Spleen (tissue), 7 donors: ENCODE measurements around the gene CREBZF.

ENCODE experiments used
- POLR2A ChIP-seq, 3 donors: fragments of 450-650 bp; IDR thresholded peaks; one replicate each; pipeline ENCODE4 v1.5.1; 2017; ENCODE audit warnings: antibody characterized with exemption in 3 of 3, mild to moderate bottlenecking in 1 of 3
- POLR2AphosphoS5 ChIP-seq, 3 donors: sonication (generic); formaldehyde crosslinking; IDR thresholded peaks; one replicate each; pipeline ENCODE4 v1.5.1; 2017; ENCODE audit warnings: antibody characterized with exemption in 3 of 3
- TF ChIP-seq, protein P1 (sequence below), 11 experiments: fragments of 200-600 bp in 7 of 11; fragments of 450-650 bp in 4 of 11; sonication (generic) in 4 of 11; IDR thresholded peaks in 8 of 11; conservative IDR thresholded peaks in 3 of 11; 1 replicate in 7 of 11; 2 replicates in 4 of 11; pipeline versions ENCODE4 v1.4.0 to v1.8.0; 2016 to 2021; ENCODE audit warnings: antibody characterized with exemption in 11 of 11, inconsistent platforms in 4 of 11, mild to moderate bottlenecking in 1 of 11
- donor health status: DM: no; HTN: no; CAD: no; lungs with moderate emphysema.
- donor health status: DM: no; HTN: no; CAD: no.
- donor health status: DM: no; HTN: no; CAD: no.

DNA sequence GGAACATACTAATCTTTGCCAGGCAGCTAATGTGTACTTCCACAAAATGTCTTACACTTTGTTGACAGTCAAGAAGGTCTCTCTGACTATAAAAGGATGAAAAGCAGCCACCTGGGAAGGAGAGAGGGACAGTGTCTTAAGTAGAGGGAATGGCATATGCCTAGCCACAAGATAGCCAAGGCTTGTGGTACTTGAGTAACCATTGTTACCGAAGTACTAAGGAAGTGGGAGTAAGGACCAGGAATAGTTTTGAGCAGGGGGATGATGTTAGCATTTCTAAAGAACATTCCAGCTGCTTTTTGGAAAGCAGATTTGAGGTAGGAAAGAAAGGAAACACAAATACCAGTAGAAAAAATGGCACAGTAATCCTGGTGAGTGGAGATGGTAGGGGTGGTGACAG, 13.8 kb downstream of the CREBZF start:
- TF ChIP-seq, protein P1, sequence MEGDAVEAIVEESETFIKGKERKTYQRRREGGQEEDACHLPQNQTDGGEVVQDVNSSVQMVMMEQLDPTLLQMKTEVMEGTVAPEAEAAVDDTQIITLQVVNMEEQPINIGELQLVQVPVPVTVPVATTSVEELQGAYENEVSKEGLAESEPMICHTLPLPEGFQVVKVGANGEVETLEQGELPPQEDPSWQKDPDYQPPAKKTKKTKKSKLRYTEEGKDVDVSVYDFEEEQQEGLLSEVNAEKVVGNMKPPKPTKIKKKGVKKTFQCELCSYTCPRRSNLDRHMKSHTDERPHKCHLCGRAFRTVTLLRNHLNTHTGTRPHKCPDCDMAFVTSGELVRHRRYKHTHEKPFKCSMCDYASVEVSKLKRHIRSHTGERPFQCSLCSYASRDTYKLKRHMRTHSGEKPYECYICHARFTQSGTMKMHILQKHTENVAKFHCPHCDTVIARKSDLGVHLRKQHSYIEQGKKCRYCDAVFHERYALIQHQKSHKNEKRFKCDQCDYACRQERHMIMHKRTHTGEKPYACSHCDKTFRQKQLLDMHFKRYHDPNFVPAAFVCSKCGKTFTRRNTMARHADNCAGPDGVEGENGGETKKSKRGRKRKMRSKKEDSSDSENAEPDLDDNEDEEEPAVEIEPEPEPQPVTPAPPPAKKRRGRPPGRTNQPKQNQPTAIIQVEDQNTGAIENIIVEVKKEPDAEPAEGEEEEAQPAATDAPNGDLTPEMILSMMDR (IDR thresholded peaks at IDR 0.05 in 8 of 11, conservative IDR thresholded peaks at IDR 0.05 in 3 of 11) = no peak
- TF ChIP-seq POLR2A (IDR thresholded peaks at IDR 0.05) (no peak), POLR2AphosphoS5 (IDR thresholded peaks at IDR 0.05) (peak in 1 of 3 donors; percentile 3)
